GM12878 (cell line): Measurements from ENCODE around the gene PPM1E. TPM values are rescaled to one million over a fixed set of nuclear protein-coding genes. Genes with fewer than 3 reads are reported as not detected.
A peak's percentile ranks its signal among the peaks of the same experiment; 100 is the strongest.

Experiments used
- ATF7 ChIP-seq: fragments of 450-650 bp; IDR thresholded peaks from 2 replicates; pipeline ENCODE4 v1.6.1; 2016; ENCODE audit warnings: low read depth, mild to moderate bottlenecking
- CBX3 ChIP-seq: fragments of 200-600 bp; sonication (generic); IDR thresholded peaks from 2 replicates; pipeline ENCODE4 v1.6.1; 2016; ENCODE audit warnings: low read depth, borderline replicate concordance
- CEBPZ ChIP-seq: fragments of 150-350 bp; IDR thresholded peaks from 2 replicates; pipeline ENCODE4 v1.6.1; 2016; ENCODE audit warnings: low read depth, low read length
- EP300 ChIP-seq, 2 experiments: fragments of 150-350 bp in 1 of 2; IDR thresholded peaks; 2 replicates each; pipeline ENCODE4 v1.6.1; 2011 to 2012; ENCODE audit warnings: low read depth in 2 of 2, low read length in 2 of 2, borderline replicate concordance in 1 of 2, improper control_type of control experiment in 1 of 2, inconsistent platforms in 1 of 2; ENCODE audit not compliant: control insufficient read depth in 1 of 2
- NBN ChIP-seq: fragments of 450-650 bp; IDR thresholded peaks from 2 replicates; pipeline ENCODE4 v1.6.1; 2016
- NR2C1 ChIP-seq: fragments of 450-650 bp; IDR thresholded peaks from 2 replicates; pipeline ENCODE4 v1.6.1; 2017; ENCODE audit warnings: antibody characterized with exemption, mild to moderate bottlenecking, moderate library complexity
- PML ChIP-seq: IDR thresholded peaks from 2 replicates; pipeline ENCODE4 v1.6.1; 2012; ENCODE audit warnings: low read length, inconsistent platforms
- RAD21 ChIP-seq: IDR thresholded peaks from 2 replicates; pipeline ENCODE4 v1.6.1; 2011; ENCODE audit warnings: mild to moderate bottlenecking, low read depth, low read length, moderate library complexity; ENCODE audit not compliant: insufficient read depth
- RCOR1 ChIP-seq: conservative IDR thresholded peaks from 2 replicates; pipeline ENCODE4 v1.6.1; 2012; ENCODE audit warnings: low read depth, low read length, improper control_type of control experiment
- SKIL ChIP-seq: fragments of 450-650 bp; IDR thresholded peaks from 2 replicates; pipeline ENCODE4 v1.6.1; 2017; ENCODE audit warnings: mild to moderate bottlenecking, low read depth, inconsistent platforms; ENCODE audit not compliant: poor library complexity, severe bottlenecking
- SREBF1 ChIP-seq: IDR thresholded peaks from 2 replicates; pipeline ENCODE4 v1.6.1; 2012; ENCODE audit warnings: mild to moderate bottlenecking, low read length
- polyA plus RNA-seq, 11 experiments: library from polyadenylated mRNA; depleted of rRNA in 4 of 11; unstranded in 6 of 11; stranded (reverse) in 5 of 11; fragments of >200 nt; fragmentation: Nextera tagmentation in 4 of 11; fragmentation: Illumina TruSeq in 1 of 11; extraction: Ambion mirVana in 4 of 11; extraction: Trizol in 1 of 11; gene quantifications; 1 replicate in 1 of 11; 2 replicates in 10 of 11; pipeline versions ENCODE4 v1.2.1 to v1.2.3, GENCODE V29; 2011 to 2016; ENCODE audit warnings: inconsistent platforms in 2 of 11, missing spikeins in 2 of 11, low read depth in 1 of 11
- total RNA-seq, 4 experiments: library from RNA; depleted of rRNA in 3 of 4; stranded (reverse); fragments of >200 nt in 3 of 4; fragmentation: Illumina TruSeq in 1 of 4; extraction: Trizol in 1 of 4; gene quantifications; 2 replicates each; pipeline versions ENCODE4 v1.2.1 to v1.2.3, GENCODE V29; 2013 to 2021
- TF ChIP-seq, protein P1 (sequence below): IDR thresholded peaks from 2 replicates; pipeline ENCODE4 v1.6.1; 2012; ENCODE audit warnings: mild to moderate bottlenecking, low read depth, low read length
- TF ChIP-seq, protein P2 (sequence below), 3 experiments: IDR thresholded peaks in 2 of 3; conservative IDR thresholded peaks in 1 of 3; 2 replicates each; pipeline ENCODE4 v1.5.1; 2011; ENCODE audit warnings: low read depth in 3 of 3, low read length in 3 of 3, mild to moderate bottlenecking in 3 of 3, control low read depth in 2 of 3, moderate library complexity in 2 of 3, inconsistent platforms in 1 of 3, mixed read lengths in 1 of 3; ENCODE audit not compliant: control insufficient read depth in 2 of 3, insufficient read depth in 1 of 3; ENCODE audit errors: extremely low read depth in 1 of 3

PPM1E gene
- total and polyA plus RNA-seq, 10 of the 15 experiments (the other 5 are each of a cell fraction or from before 2014, with no cell fraction given) = 0.07 to 0.28 (median 0.16) TPM

- TF ChIP-seq, protein P1, sequence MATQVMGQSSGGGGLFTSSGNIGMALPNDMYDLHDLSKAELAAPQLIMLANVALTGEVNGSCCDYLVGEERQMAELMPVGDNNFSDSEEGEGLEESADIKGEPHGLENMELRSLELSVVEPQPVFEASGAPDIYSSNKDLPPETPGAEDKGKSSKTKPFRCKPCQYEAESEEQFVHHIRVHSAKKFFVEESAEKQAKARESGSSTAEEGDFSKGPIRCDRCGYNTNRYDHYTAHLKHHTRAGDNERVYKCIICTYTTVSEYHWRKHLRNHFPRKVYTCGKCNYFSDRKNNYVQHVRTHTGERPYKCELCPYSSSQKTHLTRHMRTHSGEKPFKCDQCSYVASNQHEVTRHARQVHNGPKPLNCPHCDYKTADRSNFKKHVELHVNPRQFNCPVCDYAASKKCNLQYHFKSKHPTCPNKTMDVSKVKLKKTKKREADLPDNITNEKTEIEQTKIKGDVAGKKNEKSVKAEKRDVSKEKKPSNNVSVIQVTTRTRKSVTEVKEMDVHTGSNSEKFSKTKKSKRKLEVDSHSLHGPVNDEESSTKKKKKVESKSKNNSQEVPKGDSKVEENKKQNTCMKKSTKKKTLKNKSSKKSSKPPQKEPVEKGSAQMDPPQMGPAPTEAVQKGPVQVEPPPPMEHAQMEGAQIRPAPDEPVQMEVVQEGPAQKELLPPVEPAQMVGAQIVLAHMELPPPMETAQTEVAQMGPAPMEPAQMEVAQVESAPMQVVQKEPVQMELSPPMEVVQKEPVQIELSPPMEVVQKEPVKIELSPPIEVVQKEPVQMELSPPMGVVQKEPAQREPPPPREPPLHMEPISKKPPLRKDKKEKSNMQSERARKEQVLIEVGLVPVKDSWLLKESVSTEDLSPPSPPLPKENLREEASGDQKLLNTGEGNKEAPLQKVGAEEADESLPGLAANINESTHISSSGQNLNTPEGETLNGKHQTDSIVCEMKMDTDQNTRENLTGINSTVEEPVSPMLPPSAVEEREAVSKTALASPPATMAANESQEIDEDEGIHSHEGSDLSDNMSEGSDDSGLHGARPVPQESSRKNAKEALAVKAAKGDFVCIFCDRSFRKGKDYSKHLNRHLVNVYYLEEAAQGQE = no peak
- TF ChIP-seq NR2C1 (no peak), EP300 (IDR thresholded peaks at IDR 0.05; ENCODE audit: borderline replicate concordance in 1 of 2, control insufficient read depth in 1 of 2, low read depth in 2 of 2, low read length in 2 of 2) (peak; percentile 67 to 92), CEBPZ (no peak), PML (no peak), CBX3 (no peak), ATF7 (peak; percentile 100), RCOR1 (no peak), SKIL (peak; percentile 82), RAD21 (no peak), NBN (peak; percentile 99), SREBF1 (no peak)
- TF ChIP-seq, protein P2, sequence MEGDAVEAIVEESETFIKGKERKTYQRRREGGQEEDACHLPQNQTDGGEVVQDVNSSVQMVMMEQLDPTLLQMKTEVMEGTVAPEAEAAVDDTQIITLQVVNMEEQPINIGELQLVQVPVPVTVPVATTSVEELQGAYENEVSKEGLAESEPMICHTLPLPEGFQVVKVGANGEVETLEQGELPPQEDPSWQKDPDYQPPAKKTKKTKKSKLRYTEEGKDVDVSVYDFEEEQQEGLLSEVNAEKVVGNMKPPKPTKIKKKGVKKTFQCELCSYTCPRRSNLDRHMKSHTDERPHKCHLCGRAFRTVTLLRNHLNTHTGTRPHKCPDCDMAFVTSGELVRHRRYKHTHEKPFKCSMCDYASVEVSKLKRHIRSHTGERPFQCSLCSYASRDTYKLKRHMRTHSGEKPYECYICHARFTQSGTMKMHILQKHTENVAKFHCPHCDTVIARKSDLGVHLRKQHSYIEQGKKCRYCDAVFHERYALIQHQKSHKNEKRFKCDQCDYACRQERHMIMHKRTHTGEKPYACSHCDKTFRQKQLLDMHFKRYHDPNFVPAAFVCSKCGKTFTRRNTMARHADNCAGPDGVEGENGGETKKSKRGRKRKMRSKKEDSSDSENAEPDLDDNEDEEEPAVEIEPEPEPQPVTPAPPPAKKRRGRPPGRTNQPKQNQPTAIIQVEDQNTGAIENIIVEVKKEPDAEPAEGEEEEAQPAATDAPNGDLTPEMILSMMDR (IDR thresholded peaks at IDR 0.05 in 2 of 3, conservative IDR thresholded peaks at IDR 0.05 in 1 of 3; ENCODE audit: control insufficient read depth in 2 of 3, extremely low read depth in 1 of 3, insufficient read depth in 1 of 3, low read depth in 3 of 3, low read length in 3 of 3) = no peak
Observed at GRCh38 chr17:59001158-59001814, 245.6 kb downstream of the PPM1E start (continued).
